Naive B cell (primary cell): ENCODE measurements around the gene PNPO. TPM values are rescaled to one million over a fixed set of nuclear protein-coding genes. Genes with fewer than 3 reads are reported as not detected.

ENCODE experiments used
- ATAC-seq, 2 donors: fragments of 150-1000 bp; cut with Tn5 transposase; 2 replicates each; pipeline ENCODE4 v1.10.0; 2021; ENCODE audit warnings: low read depth in 2 of 2, mild to moderate bottlenecking in 2 of 2, moderate library complexity in 2 of 2
- DNase-seq: peaks from one replicate; pipeline ENCODE4 v3.0.0; 2022
- H3K27ac Mint-ChIP-seq, 6 donors: one replicate each; pipeline ENCODE4 v1.8.0; 2020 to 2022; ENCODE audit warnings: mild to moderate bottlenecking in 6 of 6, mixed read lengths in 6 of 6, moderate library complexity in 5 of 6, inconsistent platforms in 2 of 6
- H3K27me3 Mint-ChIP-seq, 3 donors: one replicate each; pipeline ENCODE4 v1.8.0; 2021 to 2022; ENCODE audit warnings: mixed read lengths in 3 of 3, mild to moderate bottlenecking in 1 of 3
- H3K36me3 Mint-ChIP-seq, 2 donors: one replicate each; pipeline ENCODE4 v1.8.0; 2020 to 2022; ENCODE audit warnings: mixed read lengths in 2 of 2, inconsistent platforms in 1 of 2, mild to moderate bottlenecking in 1 of 2
- H3K4me1 Mint-ChIP-seq, 3 donors: one replicate each; pipeline ENCODE4 v1.8.0; 2020 to 2022; ENCODE audit warnings: mixed read lengths in 3 of 3, inconsistent platforms in 1 of 3, mild to moderate bottlenecking in 1 of 3, moderate library complexity in 1 of 3
- H3K4me3 Mint-ChIP-seq, 8 donors: one replicate each; pipeline ENCODE4 v1.8.0; 2020 to 2022; ENCODE audit warnings: mild to moderate bottlenecking in 8 of 8, mixed read lengths in 8 of 8, moderate library complexity in 8 of 8, inconsistent platforms in 2 of 8
- H3K9me3 Mint-ChIP-seq, 7 donors: one replicate each; pipeline ENCODE4 v1.8.0; 2020 to 2022; ENCODE audit warnings: mixed read lengths in 7 of 7, mild to moderate bottlenecking in 5 of 7, inconsistent platforms in 2 of 7, moderate library complexity in 1 of 7
- polyA plus RNA-seq, 6 donors: library from polyadenylated mRNA; unstranded; fragments of 300-500 nt; fragmentation: Illumina TruSeq; gene quantifications; one replicate each; pipeline ENCODE4 v1.2.3, GENCODE V29; 2021; ENCODE audit warnings: low read depth in 6 of 6

Gene PNPO
- polyA plus RNA-seq, 6 donors from 2014 or later, result 8.3 to 22.0 (median 15.8) TPM

DNA sequence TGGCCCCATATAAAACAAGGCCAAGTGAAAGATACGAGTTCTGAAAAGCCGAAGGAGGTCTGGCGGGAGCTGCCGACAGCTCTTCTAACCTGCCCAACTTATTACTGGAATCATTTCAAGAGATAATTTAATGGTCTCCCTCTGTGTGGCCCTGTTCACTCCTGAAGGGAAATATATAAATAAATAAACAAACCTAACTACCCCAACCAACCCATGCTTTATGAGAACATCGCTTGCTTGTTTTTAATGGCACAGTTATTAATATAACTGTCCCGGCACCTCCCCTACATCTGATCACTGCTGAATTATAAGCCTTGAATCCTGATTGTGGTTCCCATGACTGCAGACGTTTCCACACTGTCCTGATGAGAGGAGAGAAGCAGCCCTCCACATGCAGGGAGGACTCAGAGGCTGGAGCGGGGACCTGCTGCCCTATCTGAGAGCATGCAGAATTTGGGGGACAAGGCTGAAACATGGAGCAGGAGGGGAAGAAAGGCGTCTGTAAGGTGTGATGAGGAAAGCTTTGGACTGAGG lies 51.7 kb downstream of the PNPO start:
- Mint-ChIP-seq H3K27ac (no peak overlapping the region), H3K4me3 (no peak overlapping the region), H3K4me1 (no peaks in the 10 kb centered on the region), H3K27me3 (peaks cover 5 to 30% (median 24%) of the 10 kb centered on the region in 3 donors), H3K9me3 (no peaks in the 10 kb centered on the region), H3K36me3 (no peaks in the 10 kb centered on the region)
- ATAC-seq (no peak), DNase-seq (no peak)

DNA sequence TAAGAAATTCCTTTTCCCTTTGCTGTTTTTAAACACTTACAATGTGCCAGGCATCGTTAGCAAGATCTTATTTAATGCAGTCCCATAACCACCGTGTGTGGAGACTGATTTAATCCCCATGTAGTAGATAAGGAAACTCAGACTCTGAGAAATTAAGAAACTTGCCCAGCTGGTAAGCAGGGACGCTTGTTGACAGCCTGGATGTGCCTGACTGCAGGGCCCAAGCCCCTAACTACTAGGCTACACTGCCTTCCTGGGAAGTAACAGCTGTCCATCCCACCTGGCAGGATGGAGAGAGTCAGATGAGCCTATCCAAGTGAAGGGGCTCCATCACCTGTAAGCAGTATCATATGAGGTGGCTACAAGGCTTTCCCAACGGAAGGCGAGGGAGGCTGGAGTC lies 52.6 kb downstream of the PNPO start:
- no peak for ATAC-seq
- Mint-ChIP-seq H3K27ac (no peak overlapping the region), H3K9me3 (no peaks in the 10 kb centered on the region), H3K27me3 (peaks cover 5 to 30% (median 24%) of the 10 kb centered on the region in 3 donors), H3K36me3 (no peaks in the 10 kb centered on the region), H3K4me1 (no peaks in the 10 kb centered on the region), H3K4me3 (no peak overlapping the region)
- DNase-seq, result no peak

DNA sequence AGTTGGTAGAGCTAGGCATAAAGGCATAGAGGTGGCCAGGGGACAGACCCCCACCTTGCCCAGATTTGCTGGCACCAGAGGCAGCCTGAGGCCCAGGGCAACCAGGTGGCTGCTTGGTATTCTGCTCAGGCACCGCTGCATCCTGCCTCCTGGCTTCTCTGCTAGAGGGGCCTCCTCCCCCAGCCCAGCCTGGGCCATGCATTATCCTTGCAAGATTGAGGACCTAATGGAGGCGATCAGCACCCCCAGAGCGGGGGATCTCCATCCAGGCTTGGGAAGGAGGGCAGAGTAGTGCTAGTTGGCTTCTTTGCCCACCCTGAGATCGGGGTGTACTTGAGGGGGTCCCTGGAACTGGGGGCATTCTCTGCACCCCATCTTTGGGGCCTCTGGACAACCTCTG lies 53.4 kb downstream of the PNPO start:
- Mint-ChIP-seq H3K36me3 (no peaks in the 10 kb centered on the region), H3K9me3 (no peaks in the 10 kb centered on the region), H3K4me1 (no peaks in the 10 kb centered on the region), H3K4me3 (no peak overlapping the region), H3K27me3 (peaks cover 5 to 30% (median 27%) of the 10 kb centered on the region in 3 donors), H3K27ac (no peak overlapping the region)
- ATAC-seq (no peak), DNase-seq (no peak)

DNA sequence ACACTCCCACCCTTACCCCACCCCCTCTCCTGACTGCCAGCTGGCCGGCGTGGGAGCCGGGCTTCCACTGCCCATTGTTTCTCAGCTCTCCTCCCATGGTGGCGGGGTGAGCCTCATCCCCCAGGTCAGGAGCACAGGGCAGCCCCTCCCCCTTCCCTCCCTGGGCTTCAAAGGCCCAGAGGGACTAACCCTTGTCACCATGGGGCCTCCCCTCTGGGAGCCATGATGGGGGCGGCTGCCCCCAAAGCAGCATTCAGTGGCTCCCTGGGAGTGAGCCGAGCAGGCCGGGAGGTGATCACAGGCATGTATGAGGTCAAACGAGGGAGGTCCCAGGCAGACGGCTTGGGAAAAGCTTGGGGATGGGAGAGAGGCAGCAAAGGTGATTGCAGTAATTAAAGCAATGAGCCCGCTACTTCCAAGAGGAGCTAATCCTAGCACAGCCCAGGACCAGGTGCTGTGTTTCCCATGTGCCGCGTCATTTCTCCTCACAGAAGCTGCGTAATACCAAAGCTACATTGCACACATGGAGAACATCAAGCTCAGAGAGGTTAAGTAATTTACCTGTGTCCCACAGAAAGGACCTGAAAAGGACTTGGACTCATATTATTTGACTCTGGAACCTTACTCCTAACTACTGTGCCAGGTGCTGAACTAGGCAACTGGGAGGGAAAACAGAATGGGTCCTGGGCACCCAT lies 54.0 kb downstream of the PNPO start:
- ATAC-seq, result no peak
- H3K36me3 Mint-ChIP-seq, result no peaks in the 10 kb centered on the region
- no peaks in the 10 kb centered on the region for H3K4me1 Mint-ChIP-seq
- H3K27ac Mint-ChIP-seq, result no peak overlapping the region
- H3K27me3 Mint-ChIP-seq, result peaks cover 5 to 30% (median 29%) of the 10 kb centered on the region in 3 donors
- no peaks in the 10 kb centered on the region for H3K9me3 Mint-ChIP-seq
- no peak for DNase-seq
- no peak overlapping the region for H3K4me3 Mint-ChIP-seq

DNA sequence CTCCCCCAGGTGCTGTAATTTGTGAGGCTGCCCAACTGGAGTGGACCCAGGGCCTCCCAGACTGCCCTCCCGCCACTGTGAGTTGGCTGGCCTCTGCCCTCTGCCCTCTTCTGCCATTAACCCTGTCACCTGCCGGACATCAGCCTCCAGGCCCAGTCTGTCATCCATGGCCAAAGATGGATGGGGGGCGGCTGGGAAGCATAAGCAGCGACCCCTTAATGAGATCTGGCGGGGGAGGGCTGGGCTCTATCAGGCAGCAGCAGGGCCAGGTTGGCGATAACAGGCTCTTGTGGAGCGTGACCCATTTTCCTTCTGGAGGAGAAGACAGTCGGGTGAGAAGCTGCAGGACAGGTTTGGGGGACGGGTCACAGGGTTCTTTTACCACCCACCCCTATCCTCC lies 54.8 kb downstream of the PNPO start:
- H3K9me3 Mint-ChIP-seq, result no peaks in the 10 kb centered on the region
- no peak overlapping the region for H3K4me3 Mint-ChIP-seq
- no peaks in the 10 kb centered on the region for H3K4me1 Mint-ChIP-seq
- ATAC-seq, result no peak
- no peak overlapping the region for H3K27ac Mint-ChIP-seq
- no peak for DNase-seq
- peaks cover 5 to 30% (median 29%) of the 10 kb centered on the region in 3 donors for H3K27me3 Mint-ChIP-seq
- no peaks in the 10 kb centered on the region for H3K36me3 Mint-ChIP-seq

DNA sequence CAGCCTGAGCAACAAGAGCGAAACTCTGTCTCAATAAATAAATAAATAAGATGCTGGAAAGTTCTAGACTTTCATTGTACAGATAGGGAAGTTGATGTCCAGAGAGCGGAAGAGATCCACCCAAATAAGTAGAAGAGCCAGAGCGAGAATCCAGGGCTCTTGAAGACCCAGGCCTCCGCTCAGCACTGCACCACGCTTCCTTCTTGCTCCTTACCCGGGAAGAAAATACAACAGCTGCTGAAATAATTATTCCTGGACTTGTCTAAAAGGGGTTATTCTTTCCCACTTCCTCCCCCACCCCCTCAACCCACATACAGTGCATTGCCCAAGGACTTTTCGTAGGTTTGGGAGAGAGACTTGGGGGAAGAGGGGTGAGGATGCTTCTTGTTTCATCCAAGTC lies 56.2 kb downstream of the PNPO start:
- Mint-ChIP-seq H3K27me3 (peaks cover 7 to 29% (median 27%) of the 10 kb centered on the region in 3 donors), H3K9me3 (no peaks in the 10 kb centered on the region), H3K36me3 (no peaks in the 10 kb centered on the region), H3K4me3 (no peak overlapping the region), H3K4me1 (peaks cover 0 to 5% (median 2%) of the 10 kb centered on the region in 3 donors), H3K27ac (no peak overlapping the region)
- ATAC-seq (no peak), DNase-seq (no peak)

DNA sequence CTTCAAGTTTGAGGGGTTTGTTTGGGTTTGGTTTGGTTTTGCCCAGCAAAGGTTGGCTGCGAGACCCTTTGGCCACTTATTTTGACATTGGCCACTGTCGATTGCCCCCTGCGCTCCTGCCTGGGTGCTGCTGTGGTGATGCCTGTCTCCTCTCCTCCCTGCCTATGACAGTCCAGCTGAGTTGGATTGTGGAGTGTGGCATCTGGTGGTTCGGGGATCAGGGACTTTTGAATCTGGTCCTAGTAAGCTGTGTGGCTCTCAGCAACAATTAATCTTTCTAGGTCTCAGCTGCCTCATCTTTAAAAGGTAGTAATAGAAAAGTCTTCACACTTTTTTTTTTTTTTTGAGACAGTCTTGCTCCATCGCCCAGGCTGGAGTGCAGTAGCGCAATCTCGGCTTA lies 56.7 kb downstream of the PNPO start:
- H3K9me3 Mint-ChIP-seq, result no peaks in the 10 kb centered on the region
- H3K27me3 Mint-ChIP-seq, result peaks cover 9 to 31% (median 23%) of the 10 kb centered on the region in 3 donors
- H3K27ac Mint-ChIP-seq, result no peak overlapping the region
- H3K4me1 Mint-ChIP-seq, result peaks cover 0 to 7% (median 6%) of the 10 kb centered on the region in 3 donors
- no peak overlapping the region for H3K4me3 Mint-ChIP-seq
- ATAC-seq (no peak), DNase-seq (no peak)
- H3K36me3 Mint-ChIP-seq, result no peaks in the 10 kb centered on the region

Other genes starting within 250 kb of the PNPO start
- gene TBKBP1, start 247.4 kb upstream of the PNPO start, polyA plus RNA-seq, result under 1 TPM in 4 of 6 donors, not detected in 2; 0.09 to 0.97 (median 0.24) TPM
- 1 to 10 TPM in 4 of 6 donors, under 1 TPM in 2; 0.11 to 2.9 (median 2.0) TPM for gene TBX21, start 208.3 kb upstream of the PNPO start, polyA plus RNA-seq
- gene OSBPL7, start 119.8 kb upstream of the PNPO start, polyA plus RNA-seq, result 1 to 10 TPM; 1.2 to 9.2 (median 4.5) TPM
- 10 to 100 TPM; 33.1 to 49.0 (median 39.1) TPM for gene MRPL10, start 110.0 kb upstream of the PNPO start, polyA plus RNA-seq
- 1 to 10 TPM in 3 of 6 donors, under 1 TPM in 2, not detected in 1; 0.39 to 2.3 (median 1.0) TPM for gene LRRC46, start 109.9 kb upstream of the PNPO start, polyA plus RNA-seq
- 10 to 100 TPM; 20.0 to 35.5 (median 23.5) TPM for gene SCRN2, start 100.3 kb upstream of the PNPO start, polyA plus RNA-seq
- under 1 TPM in 1 of 6 donors, not detected in 5; 0.12 TPM for gene SP6, start 90.4 kb upstream of the PNPO start, polyA plus RNA-seq
- 10 to 100 TPM in 2 of 6 donors, 1 to 10 TPM in 4; 2.2 to 17.1 (median 9.4) TPM for gene SP2, start 45.3 kb upstream of the PNPO start, polyA plus RNA-seq
- gene PRR15L, start 16.3 kb downstream of the PNPO start, polyA plus RNA-seq, result under 1 TPM in 1 of 6 donors, not detected in 5; 0.25 TPM
- 10 to 100 TPM; 69.7 to 87.5 (median 84.0) TPM for gene CDK5RAP3, start 29.5 kb downstream of the PNPO start, polyA plus RNA-seq
- gene COPZ2, start 96.2 kb downstream of the PNPO start, polyA plus RNA-seq, result 1 to 10 TPM in 4 of 6 donors, under 1 TPM in 1, not detected in 1; 0.81 to 2.5 (median 1.6) TPM
- gene NFE2L1, start 106.8 kb downstream of the PNPO start, polyA plus RNA-seq, result 10 to 100 TPM in 1 of 6 donors, 1 to 10 TPM in 5; 1.3 to 10.5 (median 6.7) TPM
- 10 to 100 TPM; 12.9 to 30.8 (median 24.5) TPM for gene CBX1, start 159.9 kb downstream of the PNPO start, polyA plus RNA-seq
- 10 to 100 TPM; 31.9 to 59.4 (median 38.3) TPM for gene SNX11, start 166.2 kb downstream of the PNPO start, polyA plus RNA-seq